Stomach (tissue), 4 donors: ENCODE measurements around the gene STK32C.

Experiments
- EP300 ChIP-seq: sonication (generic); formaldehyde crosslinking; IDR thresholded peaks from one replicate; pipeline ENCODE4 v1.6.1; 2017; ENCODE audit warnings: antibody characterized with exemption
- POLR2A ChIP-seq, 4 donors: fragments of 450-650 bp; IDR thresholded peaks; one replicate each; pipeline ENCODE4 v1.6.1; 2016; ENCODE audit warnings: antibody characterized with exemption in 4 of 4, control low read depth in 2 of 4, mild to moderate bottlenecking in 1 of 4, moderate library complexity in 1 of 4
- POLR2AphosphoS5 ChIP-seq, 3 donors: sonication (generic); formaldehyde crosslinking; IDR thresholded peaks; one replicate each; pipeline ENCODE4 v1.6.1; 2016; ENCODE audit warnings: antibody characterized with exemption in 3 of 3
- TF ChIP-seq, protein P1 (sequence below), 7 experiments: fragments of 450-650 bp in 4 of 7; fragments of 200-600 bp in 3 of 7; sonication (generic) in 3 of 7; IDR thresholded peaks; one replicate each; pipeline ENCODE4 v1.5.1; 2016 to 2019; ENCODE audit warnings: antibody characterized with exemption in 7 of 7, control low read depth in 2 of 7, mild to moderate bottlenecking in 1 of 7

DNA sequence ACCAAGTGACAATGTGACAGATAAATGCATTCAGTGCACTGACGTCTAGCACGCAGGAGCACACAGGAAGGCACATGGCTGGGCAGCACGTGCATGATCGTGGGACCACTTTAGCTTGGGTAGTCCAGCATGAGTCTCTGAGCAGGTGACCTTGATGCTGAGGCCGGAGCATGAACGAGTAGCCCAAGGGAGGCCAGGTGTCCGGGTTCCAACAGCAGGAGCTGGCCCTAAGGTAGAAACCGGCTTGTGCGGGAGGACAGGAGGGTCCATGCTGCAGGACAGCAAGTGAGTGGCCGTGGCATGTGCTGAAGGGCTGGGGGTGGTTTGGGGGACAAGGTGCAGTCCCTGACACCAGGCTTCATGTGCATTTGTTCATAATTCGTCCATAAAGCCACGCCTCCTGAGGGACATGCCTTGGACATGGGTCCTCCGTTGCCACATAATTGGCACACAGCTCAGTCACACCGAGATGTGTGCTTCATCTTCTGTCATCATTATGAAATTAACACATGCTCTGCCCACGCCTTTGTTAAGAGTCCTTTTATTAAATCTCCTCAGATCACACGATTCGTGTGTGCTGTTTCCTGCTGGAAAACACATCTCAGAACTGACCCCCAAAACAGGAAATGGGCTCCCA lies 3.1 kb upstream of the STK32C start:
- TF ChIP-seq POLR2A (IDR thresholded peaks at IDR 0.05), result no peak
- TF ChIP-seq, protein P1, sequence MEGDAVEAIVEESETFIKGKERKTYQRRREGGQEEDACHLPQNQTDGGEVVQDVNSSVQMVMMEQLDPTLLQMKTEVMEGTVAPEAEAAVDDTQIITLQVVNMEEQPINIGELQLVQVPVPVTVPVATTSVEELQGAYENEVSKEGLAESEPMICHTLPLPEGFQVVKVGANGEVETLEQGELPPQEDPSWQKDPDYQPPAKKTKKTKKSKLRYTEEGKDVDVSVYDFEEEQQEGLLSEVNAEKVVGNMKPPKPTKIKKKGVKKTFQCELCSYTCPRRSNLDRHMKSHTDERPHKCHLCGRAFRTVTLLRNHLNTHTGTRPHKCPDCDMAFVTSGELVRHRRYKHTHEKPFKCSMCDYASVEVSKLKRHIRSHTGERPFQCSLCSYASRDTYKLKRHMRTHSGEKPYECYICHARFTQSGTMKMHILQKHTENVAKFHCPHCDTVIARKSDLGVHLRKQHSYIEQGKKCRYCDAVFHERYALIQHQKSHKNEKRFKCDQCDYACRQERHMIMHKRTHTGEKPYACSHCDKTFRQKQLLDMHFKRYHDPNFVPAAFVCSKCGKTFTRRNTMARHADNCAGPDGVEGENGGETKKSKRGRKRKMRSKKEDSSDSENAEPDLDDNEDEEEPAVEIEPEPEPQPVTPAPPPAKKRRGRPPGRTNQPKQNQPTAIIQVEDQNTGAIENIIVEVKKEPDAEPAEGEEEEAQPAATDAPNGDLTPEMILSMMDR (IDR thresholded peaks at IDR 0.05), result no peak
- TF ChIP-seq POLR2AphosphoS5 (IDR thresholded peaks at IDR 0.05), result no peak
- TF ChIP-seq EP300, result no peak
